Stimulated activated memory B cell treated with anti-CD40 and anti-IgM and Interleukin-4, amounts not matched to agents 10 μg/mL and 1 μg/mL and 100 μg/mL, for 72 hours (primary cell): ENCODE data around the gene CRYBG1.
"Not testable (repeated sequence)": the region's sequence is repeated elsewhere in the genome, so short reads cannot be mapped to it uniquely, and the experiment has no call there.

ENCODE experiments used
- ATAC-seq: fragments of 150-1000 bp; cut with Tn5 transposase; 2 replicates; pipeline ENCODE4 v1.10.0; 2021
- H3K27ac Mint-ChIP-seq: one replicate; pipeline ENCODE4 v1.8.0; 2022; ENCODE audit warnings: mild to moderate bottlenecking, mixed read lengths
- H3K27me3 Mint-ChIP-seq: one replicate; pipeline ENCODE4 v1.8.0; 2022; ENCODE audit warnings: mixed read lengths
- H3K36me3 Mint-ChIP-seq: one replicate; pipeline ENCODE4 v1.8.0; 2022; ENCODE audit warnings: mixed read lengths
- H3K4me1 Mint-ChIP-seq: one replicate; pipeline ENCODE4 v1.8.0; 2022; ENCODE audit warnings: mixed read lengths
- H3K4me3 Mint-ChIP-seq: one replicate; pipeline ENCODE4 v1.8.0; 2022; ENCODE audit warnings: mild to moderate bottlenecking, moderate library complexity, mixed read lengths
- H3K9me3 Mint-ChIP-seq: one replicate; pipeline ENCODE4 v1.8.0; 2022; ENCODE audit warnings: mixed read lengths

The CRYBG1 gene

DNA sequence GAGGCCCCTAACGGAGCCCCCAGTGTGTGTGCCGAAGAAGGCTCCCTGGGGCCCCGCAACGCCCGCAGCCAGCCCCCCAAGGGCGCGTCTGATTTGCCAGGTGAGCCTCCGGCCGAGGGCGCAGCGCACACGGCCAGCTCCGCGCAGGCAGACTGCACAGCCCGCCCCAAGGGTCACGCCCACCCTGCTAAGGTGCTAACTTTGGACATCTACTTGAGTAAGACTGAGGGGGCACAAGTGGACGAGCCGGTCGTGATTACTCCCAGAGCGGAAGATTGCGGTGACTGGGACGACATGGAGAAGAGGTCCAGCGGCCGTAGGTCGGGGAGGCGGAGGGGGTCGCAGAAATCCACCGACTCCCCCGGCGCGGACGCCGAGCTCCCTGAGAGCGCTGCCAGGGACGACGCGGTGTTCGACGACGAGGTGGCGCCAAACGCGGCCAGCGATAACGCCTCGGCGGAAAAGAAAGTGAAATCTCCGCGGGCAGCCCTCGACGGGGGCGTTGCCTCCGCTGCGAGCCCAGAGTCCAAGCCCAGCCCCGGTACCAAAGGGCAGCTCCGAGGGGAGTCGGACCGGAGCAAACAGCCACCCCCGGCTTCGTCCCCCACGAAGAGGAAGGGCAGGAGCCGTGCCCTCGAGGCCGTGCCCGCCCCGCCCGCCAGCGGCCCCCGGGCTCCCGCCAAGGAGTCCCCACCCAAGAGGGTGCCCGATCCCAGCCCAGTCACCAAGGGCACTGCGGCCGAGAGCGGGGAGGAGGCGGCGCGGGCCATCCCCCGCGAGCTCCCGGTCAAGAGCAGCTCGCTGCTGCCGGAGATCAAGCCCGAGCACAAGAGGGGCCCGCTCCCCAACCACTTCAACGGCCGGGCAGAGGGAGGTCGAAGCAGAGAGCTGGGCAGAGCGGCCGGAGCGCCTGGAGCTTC lies 151.8 kb downstream of the CRYBG1 start:
- no peaks in the 10 kb centered on the region for H3K27me3 Mint-ChIP-seq
- H3K9me3 Mint-ChIP-seq: no peaks in the 10 kb centered on the region
- H3K27ac Mint-ChIP-seq: peak overlapping the region; percentile 91
- peak overlapping the region; percentile 88 for H3K4me3 Mint-ChIP-seq
- peak; percentile 84 for ATAC-seq
- H3K36me3 Mint-ChIP-seq: no peaks in the 10 kb centered on the region
- peaks cover 53% of the 10 kb centered on the region for H3K4me1 Mint-ChIP-seq

DNA sequence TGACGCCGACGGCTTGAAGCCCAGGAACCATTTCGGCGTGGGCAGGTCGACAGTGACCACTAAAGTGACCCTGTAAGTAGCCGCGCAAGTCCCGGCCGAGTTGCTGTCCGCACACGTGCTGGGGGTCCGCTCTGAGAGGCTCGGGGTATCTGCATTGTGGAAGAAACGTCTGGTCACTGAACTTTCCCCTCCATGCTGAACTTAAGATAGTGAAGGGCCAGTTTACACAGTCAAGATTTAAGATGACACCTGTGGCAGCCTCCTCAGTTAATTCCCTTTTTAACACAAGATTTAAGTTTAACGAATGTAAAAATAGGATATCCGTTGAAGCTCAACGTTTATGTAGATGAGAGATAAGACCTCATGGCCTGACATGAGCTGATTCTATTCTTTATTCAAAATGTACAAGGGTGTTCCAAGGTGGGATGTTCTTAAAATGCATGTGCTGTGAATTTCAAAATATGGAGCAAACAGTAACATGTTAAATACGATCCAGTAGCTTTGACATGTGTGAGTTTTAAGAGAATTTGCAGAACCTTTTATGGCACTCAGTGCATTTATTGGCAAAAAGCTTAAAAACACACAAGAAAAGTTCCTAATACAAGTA lies 152.6 kb downstream of the CRYBG1 start:
- Mint-ChIP-seq H3K27ac (peak overlapping the region; percentile 91), H3K4me1 (peaks cover 53% of the 10 kb centered on the region), H3K4me3 (peak overlapping the region; percentile 88), H3K36me3 (no peaks in the 10 kb centered on the region), H3K27me3 (no peaks in the 10 kb centered on the region), H3K9me3 (no peaks in the 10 kb centered on the region)
- ATAC-seq: no peak

DNA sequence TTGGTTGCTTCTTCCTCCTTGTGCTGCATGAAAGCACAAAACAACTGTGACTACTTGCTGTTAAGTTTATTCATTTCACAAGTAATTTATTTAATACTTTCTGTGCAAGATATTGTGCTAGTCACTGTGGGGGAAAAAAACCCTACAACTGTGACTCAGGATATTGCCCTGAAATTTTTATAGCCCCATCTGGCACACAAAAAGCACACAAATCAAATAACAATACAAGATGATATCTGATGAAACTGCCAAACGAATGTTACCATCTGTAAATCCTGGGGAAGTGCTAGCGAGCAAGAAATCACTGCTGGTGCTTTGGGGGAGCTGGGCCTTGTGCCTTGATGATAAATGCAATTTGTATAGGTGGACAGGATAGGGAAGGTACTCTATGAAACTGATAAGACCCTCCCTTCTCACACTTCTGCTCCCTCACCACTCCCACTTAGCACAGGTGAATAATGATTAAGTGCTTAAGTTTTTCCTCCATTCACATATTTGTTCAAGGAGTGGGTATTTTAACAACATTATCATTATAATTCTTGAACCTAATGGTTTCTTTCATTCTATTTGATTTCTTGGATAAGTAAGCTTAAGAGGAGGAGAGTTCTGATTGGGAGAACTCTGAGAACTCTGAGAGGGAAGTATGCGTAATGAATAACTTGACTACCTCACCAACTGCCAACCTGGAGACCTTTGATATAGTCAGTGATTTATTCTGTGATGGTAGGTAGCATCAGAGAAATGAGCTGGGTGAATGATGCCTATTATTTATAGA lies 153.5 kb downstream of the CRYBG1 start:
- no peak for ATAC-seq
- Mint-ChIP-seq H3K27ac (peak overlapping the region; percentile 91), H3K4me1 (peaks cover 61% of the 10 kb centered on the region), H3K9me3 (no peaks in the 10 kb centered on the region), H3K4me3 (peak overlapping the region; percentile 88), H3K27me3 (no peaks in the 10 kb centered on the region), H3K36me3 (no peaks in the 10 kb centered on the region)

DNA sequence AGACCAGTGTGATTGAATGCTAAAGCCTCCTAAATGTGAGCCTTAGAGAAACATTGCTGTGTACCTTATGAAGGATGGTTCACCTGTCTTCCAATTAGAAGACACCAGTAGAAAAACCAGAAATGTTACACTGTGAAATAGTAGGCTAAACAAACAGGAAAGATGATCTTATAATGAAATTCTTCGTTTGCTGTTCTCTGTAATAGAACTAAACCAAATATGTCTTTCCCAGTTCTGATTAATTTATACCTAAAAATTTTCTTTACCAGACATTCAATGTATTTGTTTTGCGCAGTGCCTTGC lies 154.0 kb downstream of the CRYBG1 start:
- ATAC-seq: no peak
- H3K4me1 Mint-ChIP-seq: peaks cover 65% of the 10 kb centered on the region
- H3K27me3 Mint-ChIP-seq: no peaks in the 10 kb centered on the region
- no peaks in the 10 kb centered on the region for H3K36me3 Mint-ChIP-seq
- H3K4me3 Mint-ChIP-seq: peak overlapping the region; percentile 88
- H3K27ac Mint-ChIP-seq: no peak overlapping the region
- H3K9me3 Mint-ChIP-seq: no peaks in the 10 kb centered on the region

- H3K4me1 Mint-ChIP-seq: peaks cover 65% of the 10 kb centered on the region
- H3K36me3 Mint-ChIP-seq, H3K9me3 Mint-ChIP-seq, H3K27me3 Mint-ChIP-seq, H3K4me3 Mint-ChIP-seq, ATAC-seq: not testable (repeated sequence)
- H3K27ac Mint-ChIP-seq: peak overlapping the region; percentile 17
Measured at GRCh38 chr6:106515582-106515981, 155.1 kb downstream of the CRYBG1 start.

- ATAC-seq: no peak
- H3K9me3 Mint-ChIP-seq: no peaks in the 10 kb centered on the region
- H3K4me1 Mint-ChIP-seq: peaks cover 65% of the 10 kb centered on the region
- H3K27me3 Mint-ChIP-seq: no peaks in the 10 kb centered on the region
- H3K27ac Mint-ChIP-seq: peak overlapping the region; percentile 30
- H3K4me3 Mint-ChIP-seq: no peak overlapping the region
- no peaks in the 10 kb centered on the region for H3K36me3 Mint-ChIP-seq
Measured at GRCh38 chr6:106516616-106517015, 156.1 kb downstream of the CRYBG1 start.

DNA sequence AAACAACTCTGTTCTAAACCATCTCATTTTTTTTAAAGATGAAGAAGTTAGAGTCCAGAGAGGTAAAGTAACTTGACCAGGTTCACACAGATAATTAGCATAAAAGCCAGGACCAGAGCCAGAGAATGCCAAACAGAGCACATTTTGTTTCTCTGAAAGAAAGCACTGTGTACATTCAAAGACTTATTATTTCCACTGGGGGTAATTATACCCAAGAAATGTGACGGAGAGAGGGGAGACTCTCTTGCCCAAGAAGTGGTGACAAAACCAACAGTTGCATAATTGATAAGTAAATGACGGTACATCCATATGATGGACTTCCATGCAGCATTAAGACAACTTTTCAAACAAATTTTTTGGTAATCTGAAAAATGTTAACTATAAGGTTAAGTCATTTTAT lies 157.2 kb downstream of the CRYBG1 start:
- Mint-ChIP-seq H3K4me3 (no peak overlapping the region), H3K27me3 (no peaks in the 10 kb centered on the region), H3K4me1 (peaks cover 74% of the 10 kb centered on the region), H3K27ac (no peak overlapping the region), H3K36me3 (no peaks in the 10 kb centered on the region), H3K9me3 (no peaks in the 10 kb centered on the region)
- ATAC-seq: no peak

DNA sequence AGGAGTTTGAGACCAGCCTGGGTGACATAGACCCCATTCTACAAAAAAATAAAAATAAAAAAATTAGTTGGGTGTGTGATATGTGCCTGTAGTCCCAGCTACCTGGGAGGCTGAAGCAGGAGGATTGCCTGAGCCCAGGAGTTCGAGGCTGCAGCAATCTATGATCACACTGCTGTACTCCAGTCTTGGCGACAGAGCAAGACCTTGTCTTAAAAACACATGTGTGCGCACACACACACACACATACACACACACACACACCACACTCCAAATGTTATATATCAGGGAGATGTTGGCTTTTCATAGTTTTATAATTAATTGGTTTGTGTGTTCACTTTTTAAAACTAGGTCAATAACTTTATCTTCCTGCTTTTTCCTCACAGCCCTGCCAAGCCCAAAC lies 158.2 kb downstream of the CRYBG1 start:
- ATAC-seq: no peak
- Mint-ChIP-seq H3K27me3 (no peaks in the 10 kb centered on the region), H3K4me1 (peaks cover 79% of the 10 kb centered on the region), H3K27ac (peak overlapping the region; percentile 96), H3K9me3 (no peaks in the 10 kb centered on the region), H3K36me3 (no peaks in the 10 kb centered on the region), H3K4me3 (peak overlapping the region; percentile 92)

DNA sequence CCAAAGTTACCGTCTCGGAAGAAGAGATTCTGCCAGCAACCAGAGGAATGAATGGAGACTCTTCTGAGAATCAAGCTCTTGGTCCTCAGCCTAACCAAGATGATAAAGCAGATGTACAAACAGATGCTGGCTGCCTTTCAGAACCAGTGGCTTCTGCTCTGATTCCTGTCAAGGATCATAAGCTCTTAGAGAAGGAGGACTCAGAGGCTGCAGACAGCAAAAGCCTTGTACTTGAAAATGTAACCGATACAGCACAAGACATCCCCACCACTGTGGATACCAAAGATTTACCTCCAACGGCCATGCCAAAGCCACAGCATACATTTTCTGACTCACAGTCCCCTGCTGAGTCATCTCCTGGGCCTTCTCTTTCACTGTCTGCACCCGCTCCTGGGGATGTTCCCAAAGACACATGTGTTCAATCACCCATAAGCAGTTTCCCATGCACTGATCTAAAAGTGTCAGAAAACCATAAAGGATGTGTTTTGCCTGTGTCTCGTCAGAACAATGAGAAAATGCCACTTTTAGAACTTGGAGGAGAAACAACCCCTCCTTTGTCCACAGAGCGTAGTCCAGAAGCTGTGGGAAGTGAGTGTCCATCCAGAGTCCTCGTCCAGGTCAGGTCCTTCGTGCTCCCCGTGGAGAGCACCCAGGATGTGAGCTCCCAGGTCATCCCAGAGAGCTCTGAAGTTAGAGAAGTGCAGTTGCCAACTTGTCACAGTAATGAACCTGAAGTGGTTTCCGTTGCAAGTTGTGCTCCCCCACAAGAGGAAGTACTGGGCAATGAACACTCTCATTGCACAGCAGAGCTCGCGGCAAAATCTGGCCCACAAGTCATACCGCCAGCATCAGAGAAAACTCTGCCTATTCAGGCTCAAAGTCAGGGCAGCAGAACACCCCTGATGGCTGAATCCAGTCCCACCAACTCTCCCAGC lies 159.2 kb downstream of the CRYBG1 start:
- ATAC-seq: peak; percentile 86
- Mint-ChIP-seq H3K9me3 (no peaks in the 10 kb centered on the region), H3K36me3 (no peaks in the 10 kb centered on the region), H3K27ac (peak overlapping the region; percentile 96), H3K4me1 (peaks cover 81% of the 10 kb centered on the region), H3K27me3 (no peaks in the 10 kb centered on the region), H3K4me3 (peak overlapping the region; percentile 92)

- Mint-ChIP-seq H3K9me3 (no peaks in the 10 kb centered on the region), H3K4me3 (peak overlapping the region; percentile 92), H3K27me3 (no peaks in the 10 kb centered on the region), H3K4me1 (peaks cover 85% of the 10 kb centered on the region), H3K27ac (peak overlapping the region; percentile 96), H3K36me3 (no peaks in the 10 kb centered on the region)
- ATAC-seq: peak; percentile 92
Measured at GRCh38 chr6:106520711-106521401, 160.3 kb downstream of the CRYBG1 start.

DNA sequence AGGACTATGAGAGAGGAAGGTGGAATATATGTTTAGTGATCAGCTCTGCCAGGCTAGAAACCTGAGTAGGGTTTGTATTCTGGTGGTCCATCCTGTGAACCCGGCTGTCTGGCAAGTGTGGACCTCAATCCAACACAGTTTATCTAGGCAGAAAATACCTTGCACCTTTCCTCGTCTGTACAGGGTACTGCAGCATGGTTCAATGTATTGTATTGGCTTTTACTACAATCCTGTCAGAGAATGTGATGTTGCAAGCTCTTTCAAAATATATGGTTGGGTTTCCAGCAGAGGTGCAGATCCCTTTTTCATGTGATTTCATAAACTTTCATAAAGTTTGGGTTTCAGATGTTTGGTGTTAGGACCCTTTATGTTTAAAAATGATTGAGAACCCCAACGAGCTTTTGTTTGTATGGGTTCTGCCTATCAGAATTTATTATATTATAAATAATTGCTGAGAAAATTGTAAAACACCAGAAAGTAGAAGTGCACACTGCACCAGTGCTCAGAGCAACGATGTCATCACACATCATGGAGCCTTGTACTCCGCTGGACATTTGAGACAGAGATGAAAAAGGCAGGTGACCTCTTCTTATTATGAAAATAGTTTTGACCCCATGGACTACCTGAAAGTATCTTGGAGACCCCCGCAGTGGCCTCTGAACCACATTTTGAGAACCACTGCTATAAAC lies 162.2 kb downstream of the CRYBG1 start:
- Mint-ChIP-seq H3K27me3 (no peaks in the 10 kb centered on the region), H3K4me3 (peak overlapping the region; percentile 92), H3K36me3 (peaks cover 1% of the 10 kb centered on the region), H3K27ac (peak overlapping the region; percentile 96), H3K4me1 (peaks cover 75% of the 10 kb centered on the region), H3K9me3 (no peaks in the 10 kb centered on the region)
- ATAC-seq: no peak

DNA sequence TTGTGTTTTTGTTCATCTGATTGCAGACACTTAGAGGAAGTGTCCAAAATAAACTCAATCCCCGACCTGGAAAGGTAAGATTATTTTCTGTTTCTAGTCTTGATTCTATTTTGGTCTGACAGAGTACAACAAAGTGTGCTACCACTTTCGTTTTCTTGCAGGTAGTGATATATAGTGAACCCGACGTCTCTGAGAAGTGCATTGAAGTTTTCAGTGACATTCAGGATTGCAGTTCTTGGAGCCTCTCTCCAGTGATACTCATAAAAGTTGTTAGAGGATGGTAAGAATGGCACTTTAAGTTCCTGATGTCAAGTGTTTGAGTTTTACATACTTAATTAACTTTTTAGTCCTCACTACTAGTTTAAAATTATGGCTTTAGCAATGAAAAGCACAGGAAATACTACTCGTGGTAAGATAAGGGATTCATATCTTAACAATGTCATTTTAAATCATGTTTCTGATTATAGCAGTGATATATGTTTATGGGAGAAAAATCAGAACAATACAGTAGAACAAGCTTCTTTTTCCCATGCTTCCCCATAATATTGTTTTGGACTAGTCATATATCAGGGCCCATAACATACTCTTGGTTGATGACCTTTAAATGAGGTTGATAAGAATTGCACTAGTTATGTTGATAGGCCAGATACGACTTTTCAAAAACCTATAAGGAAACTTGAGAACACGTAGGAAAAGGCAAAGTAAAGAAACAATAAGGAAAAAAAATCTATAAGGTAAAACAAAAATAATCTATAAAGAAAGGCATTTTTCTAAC lies 164.8 kb downstream of the CRYBG1 start:
- Mint-ChIP-seq H3K27me3 (no peaks in the 10 kb centered on the region), H3K4me3 (peak overlapping the region; percentile 76), H3K27ac (peak overlapping the region; percentile 96), H3K36me3 (peaks cover 21% of the 10 kb centered on the region), H3K4me1 (peaks cover 58% of the 10 kb centered on the region), H3K9me3 (no peaks in the 10 kb centered on the region)
- ATAC-seq: peak; percentile 57

GRCh38 chr6:106525882-106526275 lies 165.4 kb downstream of the CRYBG1 start:
- Mint-ChIP-seq H3K36me3 (peaks cover 21% of the 10 kb centered on the region), H3K9me3 (no peaks in the 10 kb centered on the region), H3K27me3 (no peaks in the 10 kb centered on the region), H3K27ac (peak overlapping the region; percentile 96), H3K4me1 (peaks cover 53% of the 10 kb centered on the region), H3K4me3 (no peak overlapping the region)
- ATAC-seq: no peak
